ENCODE measurements around the gene SPCS3. TPM values are rescaled to one million over a fixed set of nuclear protein-coding genes. Genes with fewer than 3 reads are reported as not detected.
"Not testable (repeated sequence)": the region's sequence is repeated elsewhere in the genome, so short reads cannot be mapped to it uniquely, and the experiment has no call there.

SPCS3 gene
- polyA plus RNA-seq, result 100 to 1,000 TPM in 1 of 3 donors, 10 to 100 TPM in 2; 56.6 to 117 (median 98.4) TPM

GRCh38 chr4:176319704-176320339, at the start of gene SPCS3:
SPCS3 (plus strand) TSS chr4:176319966; CDS start chr4:176320077, 111 bp downstream.
- Mint-ChIP-seq H3K4me1 (peaks cover 51 to 65% of the 10 kb centered on the region in 2 donors), H3K27ac (peak within 1 kb of the TSS; percentile 96 to 98 (median 96)), H3K9me3 (no peaks in the 10 kb centered on the region), H3K36me3 (peaks cover 3 to 7% (median 3%) of the 10 kb centered on the region in 3 donors), H3K27me3 (ENCODE audit: low read depth in 3 of 3) (peaks cover 12 to 17% (median 17%) of the 10 kb centered on the region in 3 donors), H3K4me3 (peak within 1 kb of the TSS; percentile 89 to 95 (median 93))
- DNase-seq, result peak; percentile 93 to 95 (median 95)

DNA sequence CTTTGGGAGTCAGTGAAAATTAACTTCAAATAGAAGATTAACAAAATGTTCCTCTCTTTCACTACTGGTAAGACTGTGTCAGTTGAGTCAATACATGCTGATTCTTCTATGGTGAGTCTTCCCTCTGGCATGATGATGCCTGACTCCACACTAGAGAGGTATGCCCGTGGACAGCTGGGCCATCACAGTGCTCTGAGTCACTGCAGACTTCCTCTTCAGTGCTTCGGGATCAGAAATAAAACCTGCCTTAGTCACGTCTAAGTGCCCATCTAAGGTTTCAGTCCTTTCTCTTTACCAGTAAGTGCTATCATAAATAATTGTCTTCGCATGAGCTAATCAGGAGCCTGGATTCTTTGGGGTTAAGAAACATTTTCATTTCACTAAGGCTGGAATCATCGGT, 49.1 kb upstream of the SPCS3 start:
- Mint-ChIP-seq H3K9me3 (peaks cover 0 to 2% (median 0%) of the 10 kb centered on the region in 6 donors), H3K36me3 (no peaks in the 10 kb centered on the region), H3K27ac (no peak overlapping the region), H3K27me3 (ENCODE audit: low read depth in 3 of 3) (peaks cover 0 to 3% (median 0%) of the 10 kb centered on the region in 3 donors), H3K4me1 (no peaks in the 10 kb centered on the region), H3K4me3 (no peak overlapping the region)
- DNase-seq, result no peak

- Mint-ChIP-seq H3K36me3 (no peaks in the 10 kb centered on the region), H3K9me3 (peaks cover 0 to 2% (median 0%) of the 10 kb centered on the region in 6 donors), H3K27ac (no peak overlapping the region), H3K4me3 (no peak overlapping the region), H3K4me1 (no peaks in the 10 kb centered on the region), H3K27me3 (ENCODE audit: low read depth in 3 of 3) (peaks cover 0 to 3% (median 0%) of the 10 kb centered on the region in 3 donors)
- no peak for DNase-seq
Observed at GRCh38 chr4:176271749-176272148, 48.0 kb upstream of the SPCS3 start.

GRCh38 chr4:176272799-176273198, 47.0 kb upstream of the SPCS3 start:
- H3K4me3 Mint-ChIP-seq, result no peak overlapping the region
- peaks cover 0 to 2% (median 0%) of the 10 kb centered on the region in 6 donors for H3K9me3 Mint-ChIP-seq
- H3K27ac Mint-ChIP-seq, result no peak overlapping the region
- H3K27me3 Mint-ChIP-seq (ENCODE audit: low read depth in 3 of 3), result peaks cover 0 to 3% (median 0%) of the 10 kb centered on the region in 3 donors
- H3K4me1 Mint-ChIP-seq, result no peaks in the 10 kb centered on the region
- no peaks in the 10 kb centered on the region for H3K36me3 Mint-ChIP-seq
- DNase-seq, result no peak

- no peak for DNase-seq
- no peaks in the 10 kb centered on the region for H3K36me3 Mint-ChIP-seq
- H3K9me3 Mint-ChIP-seq, result peaks cover 0 to 2% (median 0%) of the 10 kb centered on the region in 6 donors
- H3K27me3 Mint-ChIP-seq (ENCODE audit: low read depth in 3 of 3), result peaks cover 0 to 6% (median 0%) of the 10 kb centered on the region in 3 donors
- no peak overlapping the region for H3K27ac Mint-ChIP-seq
- no peaks in the 10 kb centered on the region for H3K4me1 Mint-ChIP-seq
- H3K4me3 Mint-ChIP-seq, result no peak overlapping the region
Observed at GRCh38 chr4:176273736-176274135, 46.0 kb upstream of the SPCS3 start.

DNA sequence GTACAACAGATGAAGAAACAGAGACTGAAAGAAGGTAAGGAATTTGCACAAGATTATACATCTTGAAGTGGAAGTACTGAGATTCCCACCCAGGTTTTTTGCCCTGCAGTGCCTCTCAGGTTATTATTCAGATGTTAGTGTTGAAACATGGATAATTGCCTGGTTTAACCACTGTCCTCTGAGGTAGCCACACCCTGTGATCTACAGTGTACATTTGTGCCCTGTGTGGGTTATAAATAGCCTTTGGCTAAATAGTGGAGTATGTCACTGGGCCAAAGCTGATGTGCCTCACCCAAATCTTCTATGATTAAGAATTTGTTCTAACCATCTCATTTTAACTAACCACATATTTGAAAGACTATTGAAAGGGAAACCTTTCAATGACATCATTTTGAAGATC, 45.3 kb upstream of the SPCS3 start:
- no peak for DNase-seq
- Mint-ChIP-seq H3K4me3 (no peak overlapping the region), H3K4me1 (no peaks in the 10 kb centered on the region), H3K27ac (no peak overlapping the region), H3K36me3 (no peaks in the 10 kb centered on the region), H3K9me3 (peaks cover 0 to 2% (median 0%) of the 10 kb centered on the region in 6 donors), H3K27me3 (ENCODE audit: low read depth in 3 of 3) (peaks cover 0 to 7% (median 0%) of the 10 kb centered on the region in 3 donors)

- no peak overlapping the region for H3K4me3 Mint-ChIP-seq
- no peaks in the 10 kb centered on the region for H3K4me1 Mint-ChIP-seq
- H3K36me3 Mint-ChIP-seq, result no peaks in the 10 kb centered on the region
- H3K27me3 Mint-ChIP-seq (ENCODE audit: low read depth in 3 of 3), result peaks cover 0 to 22% (median 2%) of the 10 kb centered on the region in 3 donors
- no peak overlapping the region for H3K27ac Mint-ChIP-seq
- no peak for DNase-seq
- H3K9me3 Mint-ChIP-seq, result peaks cover 0 to 9% (median 0%) of the 10 kb centered on the region in 6 donors
Observed at GRCh38 chr4:176276710-176277109, 43.1 kb upstream of the SPCS3 start.

- no peaks in the 10 kb centered on the region for H3K4me1 Mint-ChIP-seq
- DNase-seq, result no peak
Observed at GRCh38 chr4:176277162-176277904, 42.4 kb upstream of the SPCS3 start.

DNA sequence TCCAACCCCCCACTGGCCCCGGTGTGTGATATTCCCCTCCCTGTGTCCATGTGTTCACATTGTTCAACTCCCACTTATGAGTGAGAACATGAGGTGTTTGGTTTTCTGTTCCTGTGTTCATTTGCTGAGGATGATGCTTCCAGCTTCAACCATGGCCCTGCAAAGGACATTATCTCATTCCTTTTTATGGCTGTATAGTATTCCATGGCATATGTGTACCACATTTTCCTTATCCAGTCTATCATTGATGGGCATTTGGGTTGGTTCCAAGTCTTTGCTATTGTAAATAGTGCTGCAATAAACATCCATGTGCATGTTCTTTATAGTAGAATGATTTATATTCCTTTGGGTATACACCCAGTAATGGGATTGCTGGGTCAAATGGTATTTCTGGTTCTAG, 40.2 kb upstream of the SPCS3 start:
- not testable (repeated sequence) for H3K9me3 Mint-ChIP-seq, H3K4me1 Mint-ChIP-seq, H3K36me3 Mint-ChIP-seq, DNase-seq, H3K4me3 Mint-ChIP-seq, H3K27ac Mint-ChIP-seq
- peaks cover 0 to 23% (median 2%) of the 10 kb centered on the region in 3 donors for H3K27me3 Mint-ChIP-seq (ENCODE audit: low read depth in 3 of 3)

More at GRCh38 chr4:176277162-176277904, 42.4 kb upstream of the SPCS3 start:
- no peaks in the 10 kb centered on the region for H3K36me3 Mint-ChIP-seq
- H3K27ac Mint-ChIP-seq, result no peak overlapping the region
- H3K27me3 Mint-ChIP-seq (ENCODE audit: low read depth in 3 of 3), result peaks cover 0 to 23% (median 2%) of the 10 kb centered on the region in 3 donors
- peaks cover 0 to 9% (median 0%) of the 10 kb centered on the region in 6 donors for H3K9me3 Mint-ChIP-seq
- H3K4me3 Mint-ChIP-seq, result no peak overlapping the region

- H3K36me3 Mint-ChIP-seq, result no peaks in the 10 kb centered on the region
- H3K9me3 Mint-ChIP-seq, result peaks cover 0 to 2% (median 0%) of the 10 kb centered on the region in 6 donors
- no peak overlapping the region for H3K27ac Mint-ChIP-seq
- DNase-seq, result no peak
- no peak overlapping the region for H3K4me3 Mint-ChIP-seq
- peaks cover 0 to 8% (median 2%) of the 10 kb centered on the region in 3 donors for H3K27me3 Mint-ChIP-seq (ENCODE audit: low read depth in 3 of 3)
- H3K4me1 Mint-ChIP-seq, result no peaks in the 10 kb centered on the region
Observed at GRCh38 chr4:176286728-176287127, 33.0 kb upstream of the SPCS3 start.

GRCh38 chr4:176287546-176287945, 32.2 kb upstream of the SPCS3 start:
- H3K36me3 Mint-ChIP-seq, result no peaks in the 10 kb centered on the region
- peaks cover 0 to under 1% (median 0%) of the 10 kb centered on the region in 6 donors for H3K9me3 Mint-ChIP-seq
- H3K4me3 Mint-ChIP-seq, result no peak overlapping the region
- no peaks in the 10 kb centered on the region for H3K4me1 Mint-ChIP-seq
- no peak overlapping the region for H3K27ac Mint-ChIP-seq
- H3K27me3 Mint-ChIP-seq (ENCODE audit: low read depth in 3 of 3), result peaks cover 0 to 8% (median 2%) of the 10 kb centered on the region in 3 donors
- no peak for DNase-seq

- Mint-ChIP-seq H3K27me3 (ENCODE audit: low read depth in 3 of 3) (peaks cover 0 to 8% (median 2%) of the 10 kb centered on the region in 3 donors), H3K4me1 (no peaks in the 10 kb centered on the region), H3K9me3 (no peaks in the 10 kb centered on the region), H3K4me3 (no peak overlapping the region), H3K36me3 (no peaks in the 10 kb centered on the region), H3K27ac (no peak overlapping the region)
- no peak for DNase-seq
Observed at GRCh38 chr4:176288020-176288419, 31.7 kb upstream of the SPCS3 start.

- Mint-ChIP-seq H3K4me3 (no peak overlapping the region), H3K27me3 (ENCODE audit: low read depth in 3 of 3) (peaks cover 0 to 8% (median 0%) of the 10 kb centered on the region in 3 donors), H3K36me3 (no peaks in the 10 kb centered on the region), H3K4me1 (no peaks in the 10 kb centered on the region), H3K9me3 (no peaks in the 10 kb centered on the region), H3K27ac (no peak overlapping the region)
- DNase-seq, result no peak
Observed at GRCh38 chr4:176289561-176289960, 30.2 kb upstream of the SPCS3 start.

- Mint-ChIP-seq H3K27me3 (ENCODE audit: low read depth in 3 of 3) (peaks cover 0 to 8% (median 0%) of the 10 kb centered on the region in 3 donors), H3K4me3 (no peak overlapping the region), H3K4me1 (no peaks in the 10 kb centered on the region), H3K27ac (no peak overlapping the region), H3K36me3 (no peaks in the 10 kb centered on the region), H3K9me3 (no peaks in the 10 kb centered on the region)
- DNase-seq, result no peak
Observed at GRCh38 chr4:176290520-176290919, 29.2 kb upstream of the SPCS3 start.

Data from immature natural killer cell (primary cell).